Testis (tissue), 3 donors: ENCODE measurements around the gene ITPRID1. TPM values are rescaled to one million over a fixed set of nuclear protein-coding genes. Genes with fewer than 3 reads are reported as not detected.

ENCODE experiments used
- DNase-seq: peaks from one replicate; pipeline ENCODE4 v3.0.0-alpha.2; 2019
- H3K27ac ChIP-seq, 2 donors: fragments of 200-600 bp; sonication (generic); one replicate each; pipeline ENCODE4 v1.5.1; 2019
- H3K27me3 ChIP-seq: fragments of 200-600 bp; sonication (generic); one replicate; pipeline ENCODE4 v1.5.1; 2019
- H3K36me3 ChIP-seq: fragments of 200-600 bp; sonication (generic); one replicate; pipeline ENCODE4 v1.5.1; 2017; ENCODE audit warnings: low read depth; ENCODE audit errors: missing control alignments
- H3K4me1 ChIP-seq: fragments of 200-600 bp; sonication (generic); one replicate; pipeline ENCODE4 v1.5.1; 2019
- H3K4me3 ChIP-seq, 2 donors: fragments of 200-600 bp; sonication (generic); one replicate each; pipeline ENCODE4 v1.5.1; 2017 to 2019
- H3K9me3 ChIP-seq: fragments of 200-600 bp; sonication (generic); one replicate; pipeline ENCODE4 v1.5.1; 2017
- CTCF ChIP-seq, 3 experiments: fragments of 450-650 bp in 2 of 3; fragments of 200-600 bp in 1 of 3; sonication (generic) in 1 of 3; IDR thresholded peaks; one replicate each; pipeline ENCODE4 v1.5.1; 2016 to 2019; ENCODE audit warnings: antibody characterized with exemption in 3 of 3, mild to moderate bottlenecking in 2 of 3, moderate library complexity in 1 of 3
- POLR2A ChIP-seq: fragments of 450-650 bp; IDR thresholded peaks from one replicate; pipeline ENCODE4 v1.6.1; 2017; ENCODE audit warnings: antibody characterized with exemption, mild to moderate bottlenecking, moderate library complexity
- WGBS, 2 donors: methylation state at CpG; one replicate each; pipeline ENCODE4 v1.1.5; 2018; 5-methylcytosine and 5-hydroxymethylcytosine counted together
- intact Hi-C: fragments of 100-400 bp; cut with DNase I; formaldehyde crosslinking; loops from one replicate; pipeline ENCODE4 v1.15.1; 2023; ENCODE audit warnings: low total_unique reads
- polyA plus RNA-seq: library from polyadenylated mRNA; stranded (reverse); fragments of 350-450 nt; fragmentation: Illumina TruSeq; extraction: RNeasy Lipid Tissue Mini Kit (QIAGEN cat#74804); gene quantifications from one replicate; pipeline ENCODE4 v1.2.3, GENCODE V29; 2014; ENCODE audit warnings: low read depth, low replicate concordance; ENCODE audit not compliant: insufficient read depth
- total RNA-seq, 2 donors: library from RNA; depleted of rRNA; stranded (reverse); fragments of >200 nt; gene quantifications; one replicate each; pipeline ENCODE4 v1.2.3, GENCODE V29; 2016

The ITPRID1 gene
- total and polyA plus RNA-seq, 3 donors from 2014 or later: 1.6 to 2.3 (median 2.1) TPM

- no peaks in the 10 kb centered on the region for H3K4me1 ChIP-seq
- no peaks in the 10 kb centered on the region for H3K9me3 ChIP-seq
- DNase-seq: no peak
- no peak overlapping the region for H3K4me3 ChIP-seq
- H3K36me3 ChIP-seq: no peaks in the 10 kb centered on the region
- intact Hi-C loops: no loop called here
- TF ChIP-seq POLR2A (no peak), CTCF (IDR thresholded peaks at IDR 0.05) (no peak)
- H3K27ac ChIP-seq: no peak overlapping the region
- no peaks in the 10 kb centered on the region for H3K27me3 ChIP-seq
- WGBS, 2 donors: 36 to 45% methylated on average over 3 of the region's 3 CpGs
These were observed 20.1 kb upstream of the ITPRID1 start for GRCh38 chr7:31493714-31494181.

DNA sequence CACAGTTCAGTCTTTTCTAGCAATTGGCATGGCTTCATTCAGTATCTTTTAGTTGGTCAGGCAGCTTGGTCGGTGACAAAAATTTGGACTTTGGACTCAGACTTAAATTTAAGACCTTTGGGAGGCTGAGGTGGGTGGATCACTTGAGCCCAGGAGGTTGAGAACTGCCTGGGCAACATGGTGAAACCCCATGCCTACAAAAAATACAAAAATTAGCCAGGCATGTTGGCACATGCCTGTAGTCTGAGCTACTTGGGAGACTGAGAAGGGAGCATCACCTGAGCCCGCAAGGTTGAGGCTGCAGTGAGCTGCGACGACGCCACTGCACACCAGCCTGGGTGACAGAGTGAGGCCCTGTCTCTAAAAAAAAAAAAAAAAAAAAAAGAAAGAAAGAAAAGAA lies 19.5 kb upstream of the ITPRID1 start:
- no peaks in the 10 kb centered on the region for H3K4me1 ChIP-seq
- no peak overlapping the region for H3K4me3 ChIP-seq
- H3K9me3 ChIP-seq: no peaks in the 10 kb centered on the region
- no peak overlapping the region for H3K27ac ChIP-seq
- no peaks in the 10 kb centered on the region for H3K36me3 ChIP-seq
- WGBS, 2 donors: 77 to 84% methylated on average over 5 of the region's 5 CpGs
- no peak for DNase-seq
- TF ChIP-seq CTCF (IDR thresholded peaks at IDR 0.05) (no peak), POLR2A (no peak)
- intact Hi-C loops: no loop called here
- no peaks in the 10 kb centered on the region for H3K27me3 ChIP-seq

DNA sequence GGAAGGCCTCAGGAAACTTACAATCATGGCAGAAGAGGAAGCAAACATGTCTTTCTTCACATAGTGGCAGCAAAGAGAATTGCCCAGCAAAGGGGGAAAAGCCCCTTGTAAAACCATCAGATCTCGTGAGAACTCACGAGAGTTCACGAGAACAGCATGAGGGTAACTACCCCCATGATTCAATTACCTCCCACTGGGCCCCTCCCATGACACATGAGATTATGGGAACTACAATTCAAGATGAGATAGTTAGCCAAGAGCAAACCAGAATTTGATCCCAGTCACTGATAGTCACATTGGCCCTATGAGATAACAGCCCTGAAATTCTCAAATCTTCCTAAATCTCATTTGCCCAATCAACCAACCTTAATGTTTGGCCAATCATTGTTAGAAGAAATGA lies 18.2 kb upstream of the ITPRID1 start:
- intact Hi-C loops: no loop called here
- no peak for DNase-seq
- TF ChIP-seq CTCF (IDR thresholded peaks at IDR 0.05): no peak
- TF ChIP-seq POLR2A: no peak
- no peaks in the 10 kb centered on the region for H3K27me3 ChIP-seq
- no peaks in the 10 kb centered on the region for H3K4me1 ChIP-seq
- H3K36me3 ChIP-seq: no peaks in the 10 kb centered on the region
- 78 to 94% methylated on average over 3 of the region's 3 CpGs for WGBS, 2 donors
- H3K27ac ChIP-seq: no peak overlapping the region
- no peaks in the 10 kb centered on the region for H3K9me3 ChIP-seq
- no peak overlapping the region for H3K4me3 ChIP-seq

GRCh38 chr7:31497516-31497915 lies 16.4 kb upstream of the ITPRID1 start:
- H3K27me3 ChIP-seq: no peaks in the 10 kb centered on the region
- no peak for DNase-seq
- H3K4me1 ChIP-seq: no peaks in the 10 kb centered on the region
- no peak overlapping the region for H3K27ac ChIP-seq
- no peaks in the 10 kb centered on the region for H3K9me3 ChIP-seq
- TF ChIP-seq POLR2A: no peak
- intact Hi-C loops: no loop called here
- no peak overlapping the region for H3K4me3 ChIP-seq
- no peaks in the 10 kb centered on the region for H3K36me3 ChIP-seq
- WGBS, 2 donors: 49 to 56% methylated on average over 3 of the region's 3 CpGs

GRCh38 chr7:31500656-31501055 lies 13.2 kb upstream of the ITPRID1 start:
- WGBS, 2 donors: 0 to 9% methylated on average over 1 of the region's 1 CpG
- Histone ChIP-seq H3K36me3 (no peaks in the 10 kb centered on the region), H3K27me3 (no peaks in the 10 kb centered on the region), H3K27ac (no peak overlapping the region), H3K4me3 (no peak overlapping the region), H3K4me1 (no peaks in the 10 kb centered on the region), H3K9me3 (no peaks in the 10 kb centered on the region)
- TF ChIP-seq CTCF (IDR thresholded peaks at IDR 0.05) (no peak), POLR2A (no peak)
- no peak for DNase-seq
- intact Hi-C loops: no loop called here
